ENCODE results near the gene ZNF391. TPM values are rescaled to one million over a fixed set of nuclear protein-coding genes. Genes with fewer than 3 reads are reported as not detected.
"Not testable (repeated sequence)": the region's sequence is repeated elsewhere in the genome, so short reads cannot be mapped to it uniquely, and the experiment has no call there.

The ZNF391 gene
- total and polyA plus RNA-seq, 7 donors: 0.14 to 0.81 (median 0.32) TPM

DNA sequence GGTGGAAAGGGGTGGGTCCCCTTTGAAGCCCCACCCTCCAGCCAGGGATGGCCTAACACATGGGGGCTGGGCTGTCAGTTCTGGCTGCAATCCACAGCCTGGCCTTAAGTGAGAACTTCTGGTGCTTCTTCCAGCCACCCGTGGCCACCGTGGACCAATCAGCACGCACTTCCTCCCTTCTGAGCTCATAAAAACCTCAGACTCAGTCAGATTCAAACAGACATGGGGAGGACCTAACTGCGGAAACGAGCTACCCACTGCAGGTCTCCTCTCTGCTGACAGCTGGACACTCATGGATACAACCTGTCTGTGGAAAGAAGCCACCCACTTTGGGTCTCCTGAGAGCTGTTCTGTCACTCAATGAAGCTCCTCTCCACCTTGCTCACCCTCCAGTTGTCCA lies 20.4 kb upstream of the ZNF391 start:
- Histone ChIP-seq H3K36me3 (ENCODE audit: insufficient read depth in 1 of 2, low read depth in 1 of 2) (peaks cover 0 to 3% of the 10 kb centered on the region in 2 donors), H3K4me3 (no peak overlapping the region), H3K27ac (no peak overlapping the region), H3K9me3 (no peaks in the 10 kb centered on the region), H3K4me1 (no peaks in the 10 kb centered on the region), H3K27me3 (ENCODE audit: insufficient read depth in 3 of 3, low read length in 2 of 3) (no peaks in the 10 kb centered on the region)
- intact Hi-C loops (cut with DNase I): no loop called here
- DNase-seq: no peak
- WGBS, 3 donors: 89 to 97% (median 93%) methylated on average over 5 of the region's 5 CpGs
- TF ChIP-seq, protein P1, sequence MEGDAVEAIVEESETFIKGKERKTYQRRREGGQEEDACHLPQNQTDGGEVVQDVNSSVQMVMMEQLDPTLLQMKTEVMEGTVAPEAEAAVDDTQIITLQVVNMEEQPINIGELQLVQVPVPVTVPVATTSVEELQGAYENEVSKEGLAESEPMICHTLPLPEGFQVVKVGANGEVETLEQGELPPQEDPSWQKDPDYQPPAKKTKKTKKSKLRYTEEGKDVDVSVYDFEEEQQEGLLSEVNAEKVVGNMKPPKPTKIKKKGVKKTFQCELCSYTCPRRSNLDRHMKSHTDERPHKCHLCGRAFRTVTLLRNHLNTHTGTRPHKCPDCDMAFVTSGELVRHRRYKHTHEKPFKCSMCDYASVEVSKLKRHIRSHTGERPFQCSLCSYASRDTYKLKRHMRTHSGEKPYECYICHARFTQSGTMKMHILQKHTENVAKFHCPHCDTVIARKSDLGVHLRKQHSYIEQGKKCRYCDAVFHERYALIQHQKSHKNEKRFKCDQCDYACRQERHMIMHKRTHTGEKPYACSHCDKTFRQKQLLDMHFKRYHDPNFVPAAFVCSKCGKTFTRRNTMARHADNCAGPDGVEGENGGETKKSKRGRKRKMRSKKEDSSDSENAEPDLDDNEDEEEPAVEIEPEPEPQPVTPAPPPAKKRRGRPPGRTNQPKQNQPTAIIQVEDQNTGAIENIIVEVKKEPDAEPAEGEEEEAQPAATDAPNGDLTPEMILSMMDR (IDR thresholded peaks at IDR 0.05): no peak
- no peak for ATAC-seq

DNA sequence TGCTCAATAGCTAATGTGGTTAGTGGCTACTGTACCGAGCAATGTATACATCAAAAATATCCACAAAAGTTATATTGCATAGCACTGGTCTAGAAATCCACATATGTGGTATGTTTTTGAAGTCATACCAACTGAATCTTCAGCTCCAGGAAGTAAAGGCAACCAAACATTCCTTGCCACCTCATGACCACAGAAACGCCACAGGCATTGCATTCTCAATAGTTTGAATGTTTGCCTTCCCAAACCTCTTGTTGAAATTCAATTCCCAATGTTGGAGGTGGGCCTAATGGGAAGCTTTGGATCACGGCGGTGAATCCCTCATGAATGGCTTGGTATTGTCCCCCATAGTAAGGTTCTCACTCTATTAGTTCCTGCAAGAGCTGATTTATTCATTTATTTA lies 18.2 kb upstream of the ZNF391 start:
- no peaks in the 10 kb centered on the region for H3K27me3 ChIP-seq (ENCODE audit: insufficient read depth in 3 of 3, low read length in 2 of 3)
- no peaks in the 10 kb centered on the region for H3K36me3 ChIP-seq (ENCODE audit: insufficient read depth in 1 of 2, low read depth in 1 of 2)
- intact Hi-C loops (cut with DNase I): no loop called here
- no peak overlapping the region for H3K27ac ChIP-seq
- H3K4me3 ChIP-seq: no peak overlapping the region
- TF ChIP-seq, protein P1 (IDR thresholded peaks at IDR 0.05): no peak
- peaks cover 7% of the 10 kb centered on the region for H3K4me1 ChIP-seq
- DNase-seq (no peak), ATAC-seq (no peak)
- 90 to 93% (median 91%) methylated on average over 4 of the region's 4 CpGs for WGBS, 3 donors
- no peaks in the 10 kb centered on the region for H3K9me3 ChIP-seq

GRCh38 chr6:27374824-27375612 lies 13.5 kb upstream of the ZNF391 start:
- Histone ChIP-seq H3K27ac (no peak overlapping the region), H3K36me3 (ENCODE audit: insufficient read depth in 1 of 2, low read depth in 1 of 2) (no peaks in the 10 kb centered on the region), H3K9me3 (no peaks in the 10 kb centered on the region), H3K27me3 (ENCODE audit: insufficient read depth in 3 of 3, low read length in 2 of 3) (no peaks in the 10 kb centered on the region), H3K4me1 (peaks cover 7% of the 10 kb centered on the region), H3K4me3 (peak overlapping the region; percentile 88)
- intact Hi-C loops (cut with DNase I): no loop called here
- 1% methylated on average over 31 of the region's 31 CpGs for WGBS, 3 donors
- TF ChIP-seq, protein P1 (IDR thresholded peaks at IDR 0.05): no peak
- DNase-seq (peak; percentile 60 to 82), ATAC-seq (peak; percentile 93 to 100 (median 100))

GRCh38 chr6:27375613-27376079 lies 12.9 kb upstream of the ZNF391 start:
- Histone ChIP-seq H3K36me3 (ENCODE audit: insufficient read depth in 1 of 2, low read depth in 1 of 2) (no peaks in the 10 kb centered on the region), H3K4me3 (peak overlapping the region; percentile 88), H3K27me3 (ENCODE audit: insufficient read depth in 3 of 3, low read length in 2 of 3) (no peaks in the 10 kb centered on the region), H3K27ac (no peak overlapping the region), H3K9me3 (no peaks in the 10 kb centered on the region), H3K4me1 (peaks cover 7% of the 10 kb centered on the region)
- intact Hi-C loops (cut with DNase I): no loop called here
- peak in 1 of 4 donors; percentile 13 for ATAC-seq
- TF ChIP-seq, protein P1 (IDR thresholded peaks at IDR 0.05): no peak
- 24 to 30% (median 27%) methylated on average over 7 of the region's 7 CpGs for WGBS, 3 donors
- DNase-seq: no peak

- H3K4me1 ChIP-seq; ATAC-seq; H3K4me3 ChIP-seq; DNase-seq; intact Hi-C loops (cut with DNase I); H3K27me3 ChIP-seq (ENCODE audit: insufficient read depth in 3 of 3, low read length in 2 of 3); H3K9me3 ChIP-seq; H3K27ac ChIP-seq; H3K36me3 ChIP-seq (ENCODE audit: insufficient read depth in 1 of 2, low read depth in 1 of 2): not testable (repeated sequence)
- 50 to 62% (median 54%) methylated on average over 4 of the region's 4 CpGs for WGBS, 3 donors
Observed at GRCh38 chr6:27378406-27378805, 10.2 kb upstream of the ZNF391 start.

DNA sequence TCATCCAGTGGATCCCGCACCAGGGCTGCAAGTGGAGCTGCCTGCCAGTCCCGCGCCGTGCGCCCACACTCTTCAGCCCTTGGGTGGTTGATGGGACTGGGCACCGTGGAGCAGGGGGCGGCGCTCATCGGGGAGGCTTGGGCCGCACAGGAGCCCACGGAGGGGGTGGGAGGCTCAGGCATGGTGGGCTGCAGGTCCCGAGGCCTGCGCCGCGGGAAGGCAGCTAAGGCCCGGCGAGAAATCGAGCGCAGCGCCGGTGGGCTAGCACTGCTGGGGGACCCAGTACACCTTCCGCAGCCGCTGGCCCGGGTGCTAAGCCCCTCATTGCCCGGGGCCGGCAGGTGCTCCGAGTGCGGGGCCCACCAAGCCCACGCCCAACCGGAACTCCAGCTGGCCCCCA lies 7.6 kb upstream of the ZNF391 start:
- 96 to 100% (median 96%) methylated on average over 16 to 30 of the region's 30 CpGs for WGBS, 3 donors
- H3K4me3 ChIP-seq; intact Hi-C loops (cut with DNase I); H3K27ac ChIP-seq; H3K9me3 ChIP-seq; ATAC-seq; DNase-seq; H3K4me1 ChIP-seq; H3K36me3 ChIP-seq (ENCODE audit: insufficient read depth in 1 of 2, low read depth in 1 of 2): not testable (repeated sequence)
- H3K27me3 ChIP-seq (ENCODE audit: insufficient read depth in 3 of 3, low read length in 2 of 3): peaks cover 0 to 11% (median 5%) of the 10 kb centered on the region in 3 donors
